Heart left ventricle (tissue), 13 donors: ENCODE results near the gene PPP1R9A.

Source experiments
- POLR2A ChIP-seq, 2 donors: fragments of 450-650 bp; IDR thresholded peaks; one replicate each; pipeline ENCODE4 v1.6.1; 2017; ENCODE audit warnings: antibody characterized with exemption in 2 of 2, mild to moderate bottlenecking in 2 of 2, moderate library complexity in 2 of 2
- TF ChIP-seq, protein P1 (sequence below), 12 donors: fragments of 200-600 bp; sonication (generic) in 4 of 12; IDR thresholded peaks; one replicate each; pipeline versions ENCODE4 v1.5.0 to v1.8.0; 2018 to 2022; ENCODE audit warnings: antibody characterized with exemption in 12 of 12, mild to moderate bottlenecking in 5 of 12
- donor health status: ischemic (EF 13 %, LVEDD 7.1; RV severe dilation, severe dysfunction).
- donor health status: DM: no; HTN: yes; CAD: no.
- donor health status: DM: no; HTN: no; CAD: no.
- donor health status: ischemic (EF 25% LVEDD 6.9; RV normal size, moderate dysfunction).
- donor health status: ischemic (EF 25% LVEDD 5.7; RV mildly dilated, moderate dysfunction).
- donor health status: ischemic (EF 35%, LVEDD 5.7; RV mildly dilated, moderate dysfunction).
- donor health status: nonischemic (EF 11% LVEDD 7.7; RV severe dilation, severe dysfunction).
- donor health status: DM: yes; HTN: yes; CAD: no.
- donor health status: PGD.
- donor health status: ischemic (EF 29% LVEDD 5.4; RV normal size, mild dysfunction).
- donor health status: nonischemic (EF 23%, LVEDD 6.1; RV moderate dilation, normal function).

DNA sequence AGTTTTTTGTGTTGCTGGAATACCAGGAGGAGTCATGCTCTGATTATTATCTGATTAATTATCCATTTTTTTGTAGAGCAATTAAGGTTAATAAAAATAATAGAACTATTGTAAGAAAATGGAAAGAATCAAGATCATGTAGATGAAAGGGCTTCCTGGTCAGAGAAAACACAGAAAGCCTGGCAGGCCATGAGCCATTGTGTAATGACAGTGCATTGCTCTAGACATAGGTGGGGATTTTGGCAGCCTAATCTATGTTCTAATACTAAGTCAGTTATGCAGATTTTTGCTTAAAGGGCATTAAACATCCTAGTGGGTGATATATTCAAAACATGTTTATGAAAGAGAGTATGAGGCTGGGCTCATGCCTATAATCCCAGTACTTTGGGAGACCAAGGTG, 198.2 kb downstream of the PPP1R9A start:
- no peak for TF ChIP-seq POLR2A (IDR thresholded peaks at IDR 0.05)
- TF ChIP-seq, protein P1, sequence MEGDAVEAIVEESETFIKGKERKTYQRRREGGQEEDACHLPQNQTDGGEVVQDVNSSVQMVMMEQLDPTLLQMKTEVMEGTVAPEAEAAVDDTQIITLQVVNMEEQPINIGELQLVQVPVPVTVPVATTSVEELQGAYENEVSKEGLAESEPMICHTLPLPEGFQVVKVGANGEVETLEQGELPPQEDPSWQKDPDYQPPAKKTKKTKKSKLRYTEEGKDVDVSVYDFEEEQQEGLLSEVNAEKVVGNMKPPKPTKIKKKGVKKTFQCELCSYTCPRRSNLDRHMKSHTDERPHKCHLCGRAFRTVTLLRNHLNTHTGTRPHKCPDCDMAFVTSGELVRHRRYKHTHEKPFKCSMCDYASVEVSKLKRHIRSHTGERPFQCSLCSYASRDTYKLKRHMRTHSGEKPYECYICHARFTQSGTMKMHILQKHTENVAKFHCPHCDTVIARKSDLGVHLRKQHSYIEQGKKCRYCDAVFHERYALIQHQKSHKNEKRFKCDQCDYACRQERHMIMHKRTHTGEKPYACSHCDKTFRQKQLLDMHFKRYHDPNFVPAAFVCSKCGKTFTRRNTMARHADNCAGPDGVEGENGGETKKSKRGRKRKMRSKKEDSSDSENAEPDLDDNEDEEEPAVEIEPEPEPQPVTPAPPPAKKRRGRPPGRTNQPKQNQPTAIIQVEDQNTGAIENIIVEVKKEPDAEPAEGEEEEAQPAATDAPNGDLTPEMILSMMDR (IDR thresholded peaks at IDR 0.05): no peak
